ENCODE data around the gene HABP4.

GRCh38 chr9:96486386-96487028 lies 36.5 kb downstream of the HABP4 start:
- TF ChIP-seq REST (IDR thresholded peaks at IDR 0.05; ENCODE audit: insufficient read depth in 1 of 2, low read depth in 2 of 2, low read length in 2 of 2) (no peak), POLR2AphosphoS5 (IDR thresholded peaks at IDR 0.05; ENCODE audit: low read depth, low read length) (no peak; the same call in 1 of the 2 replicates), SIN3A (IDR thresholded peaks at IDR 0.05; ENCODE audit: borderline replicate concordance, insufficient read depth, low read length) (no peak), TAF1 (IDR thresholded peaks at IDR 0.05; ENCODE audit: borderline replicate concordance, insufficient read depth, low read length) (no peak)

Data from PFSK-1 (cell line).